ENCODE results near the gene TRIM40. TPM values are rescaled to one million over a fixed set of nuclear protein-coding genes. Genes with fewer than 3 reads are reported as not detected.

Gene TRIM40
- total and polyA plus RNA-seq, 2 of the 13 experiments (the other 11 are each of a cell fraction or from before 2014, with no cell fraction given), result 0.58 TPM; not detected in 1

- TF ChIP-seq BRF2 (CRISPR knock-in tag; IDR thresholded peaks at IDR 0.05) (no peak), RFX3 (CRISPR knock-in tag; IDR thresholded peaks at IDR 0.05) (no peak), NR0B2 (CRISPR knock-in tag; IDR thresholded peaks at IDR 0.05) (no peak), ZNF180 (CRISPR knock-in tag; IDR thresholded peaks at IDR 0.05; ENCODE audit: borderline replicate concordance, low read depth) (no peak), ISL2 (CRISPR knock-in tag; IDR thresholded peaks at IDR 0.05) (peak; percentile 16; the same call in 1 of the 2 replicates), U2AF2 (IDR thresholded peaks at IDR 0.05; ENCODE audit: low read depth, low read length) (no peak), ZFP36 (IDR thresholded peaks at IDR 0.05; ENCODE audit: borderline replicate concordance, low read depth, low read length, partially characterized antibody) (no peak), MIER2 (CRISPR knock-in tag; IDR thresholded peaks at IDR 0.05) (no peak), ZNF567 (CRISPR knock-in tag; IDR thresholded peaks at IDR 0.05; ENCODE audit: borderline replicate concordance) (no peak), HES4 (CRISPR knock-in tag; IDR thresholded peaks at IDR 0.05; ENCODE audit: borderline replicate concordance) (no peak), FOXP4 (CRISPR knock-in tag; IDR thresholded peaks at IDR 0.05) (no peak), KDM5A (IDR thresholded peaks at IDR 0.05; ENCODE audit: borderline replicate concordance, low read length) (no peak), ZNF232 (CRISPR knock-in tag; IDR thresholded peaks at IDR 0.05; ENCODE audit: borderline replicate concordance) (no peak), YEATS4 (CRISPR knock-in tag; IDR thresholded peaks at IDR 0.05; ENCODE audit: borderline replicate concordance) (0 out of 2 replicates have a peak, but pooled peaks have one; percentile 42), ATRX (CRISPR knock-in tag; IDR thresholded peaks at IDR 0.05; ENCODE audit: borderline replicate concordance) (no peak), IKZF5 (CRISPR knock-in tag; IDR thresholded peaks at IDR 0.05) (peak; percentile 81), ZSCAN31 (CRISPR knock-in tag; IDR thresholded peaks at IDR 0.05; ENCODE audit: low read depth) (no peak), RERE (CRISPR knock-in tag; IDR thresholded peaks at IDR 0.05; ENCODE audit: low read depth) (no peak)
These were observed 4.8 kb upstream of the TRIM40 start (continued) for GRCh38 chr6:30130887-30131862.

Data from HepG2 (cell line).